Heart right ventricle (tissue), 16 donors: ENCODE results near the gene LILRB2. TPM values are rescaled to one million over a fixed set of nuclear protein-coding genes. Genes with fewer than 3 reads are reported as not detected.

Experiments
- ATAC-seq, 8 donors: fragments of 200-7000 bp; cut with Tn5 transposase; one replicate each; pipeline ENCODE4 v1.9.1; 2020; ENCODE audit warnings: mild to moderate bottlenecking in 8 of 8, moderate library complexity in 8 of 8, moderate number of reproducible peaks in 1 of 8
- DNase-seq, 2 donors: peaks; one replicate each; pipeline ENCODE4 v3.0.0-alpha.2; 2020
- H3K27ac ChIP-seq, 10 donors: fragments of 200-600 bp; sonication (generic) in 2 of 10; one replicate each; pipeline versions ENCODE4 v1.5.0 to v1.8.0; 2020 to 2022; ENCODE audit warnings: mild to moderate bottlenecking in 3 of 10
- H3K27me3 ChIP-seq, 7 donors: fragments of 200-600 bp; one replicate each; pipeline ENCODE4 v1.8.0; 2021 to 2022; ENCODE audit warnings: mild to moderate bottlenecking in 2 of 7
- H3K36me3 ChIP-seq, 9 donors: fragments of 200-600 bp; sonication (generic) in 1 of 9; one replicate each; pipeline versions ENCODE4 v1.5.0 to v1.8.0; 2020 to 2022; ENCODE audit warnings: mild to moderate bottlenecking in 2 of 9
- H3K4me1 ChIP-seq, 9 donors: fragments of 200-600 bp; sonication (generic) in 1 of 9; one replicate each; pipeline versions ENCODE4 v1.5.0 to v1.8.0; 2020 to 2022; ENCODE audit warnings: mild to moderate bottlenecking in 4 of 9
- H3K4me3 ChIP-seq, 10 donors: fragments of 200-600 bp; sonication (generic) in 2 of 10; one replicate each; pipeline versions ENCODE4 v1.5.0 to v1.8.0; 2020 to 2022; ENCODE audit warnings: mild to moderate bottlenecking in 7 of 10, moderate library complexity in 2 of 10
- H3K9me3 ChIP-seq, 11 donors: fragments of 200-600 bp in 10 of 11; sonication (generic) in 2 of 11; one replicate each; pipeline versions ENCODE4 v1.5.0 to v1.8.0; 2013 to 2022; ENCODE audit warnings: mild to moderate bottlenecking in 2 of 11, control low read depth in 1 of 11, moderate library complexity in 1 of 11
- WGBS, 2 donors: extraction: QIAGEN DNeasy Blood & Tissue Kit; methylation state at CpG; one replicate each; pipeline ENCODE4 v1.1.7; 2013; ENCODE audit warnings: inconsistent platforms in 1 of 2; 5-methylcytosine and 5-hydroxymethylcytosine counted together
- intact Hi-C, 10 donors: fragments of 100-400 bp; cut with DNase I; formaldehyde crosslinking; loops; one replicate each; pipeline versions ENCODE4 v1.11.1 to v1.14.2; 2022
- polyA plus RNA-seq, 2 donors: library from polyadenylated mRNA; stranded (reverse); fragments of 200-250 nt; gene quantifications; one replicate each; pipeline ENCODE4 v1.2.3, GENCODE V29; 2013
- total RNA-seq, 10 donors: library from RNA; stranded (reverse); fragmentation: NEBNext Ultra II Directional in 3 of 10; extraction: Animal tissue kit (Norgen Biotek cat#: 25700) in 3 of 10; gene quantifications; one replicate each; pipeline versions ENCODE4 v1.2.1 to v1.2.4, GENCODE V29; 2021 to 2023
- TF ChIP-seq, protein P1 (sequence below), 9 donors: fragments of 200-600 bp; sonication (generic) in 2 of 9; IDR thresholded peaks; one replicate each; pipeline versions ENCODE4 v1.5.0 to v1.8.0; 2021 to 2022; ENCODE audit warnings: antibody characterized with exemption in 9 of 9, mild to moderate bottlenecking in 5 of 9, moderate library complexity in 1 of 9
- donor health status: Arrhythmogenic right ventricular cardiomyopathy.
- donor health status: ischemic (EF 13 %, LVEDD 7.1; RV severe dilation, severe dysfunction).
- donor health status: healthy with polysubstance abuse.
- donor health status: DM: no; HTN: yes; CAD: no.
- donor health status: DM: no; HTN: no; CAD: no.
- donor health status: ischemic (EF 25% LVEDD 6.9; RV normal size, moderate dysfunction).
- donor health status: ischemic (EF 25% LVEDD 5.7; RV mildly dilated, moderate dysfunction).
- donor health status: healthy.
- donor health status: DM: yes; HTN: yes; CAD: no.
- donor health status: Ischemic cardiomyopathy.
- donor health status: ischemic (EF 35%, LVEDD 5.7; RV mildly dilated, moderate dysfunction).
- donor health status: nonischemic (EF 11% LVEDD 7.7; RV severe dilation, severe dysfunction).
- donor health status: DM: yes; HTN: yes; CAD: no.
- donor health status: PGD.
- donor health status: ischemic (EF 29% LVEDD 5.4; RV normal size, mild dysfunction).
- donor health status: nonischemic (EF 23%, LVEDD 6.1; RV moderate dilation, normal function).

LILRB2 gene
- total and polyA plus RNA-seq, 12 donors, result 1.1 to 20.1 (median 2.4) TPM

DNA sequence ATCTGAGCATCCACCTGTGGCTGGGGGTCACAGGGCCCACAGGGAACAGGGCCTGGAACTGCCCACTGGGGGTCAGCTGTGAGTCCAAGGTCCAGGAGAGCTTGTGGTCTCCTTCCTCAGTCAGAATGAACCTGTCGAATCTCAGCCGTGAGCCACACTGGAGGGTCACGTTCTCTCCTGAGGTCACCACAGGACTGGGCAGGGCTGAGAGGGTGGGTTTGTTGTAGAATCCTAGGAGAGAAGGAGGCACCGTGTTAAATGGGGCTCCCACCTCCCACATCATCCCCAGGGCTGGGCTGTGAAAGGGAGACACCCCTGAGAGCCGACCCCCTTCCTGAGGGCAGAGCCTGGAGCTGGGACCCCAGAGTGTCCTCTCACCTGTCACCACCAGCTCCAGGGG lies 30.6 kb upstream of the LILRB2 start:
- DNase-seq (no peak), ATAC-seq (no peak)
- peak overlapping the region in 1 of 10 donors; percentile 87 for H3K27ac ChIP-seq
- TF ChIP-seq, protein P1, sequence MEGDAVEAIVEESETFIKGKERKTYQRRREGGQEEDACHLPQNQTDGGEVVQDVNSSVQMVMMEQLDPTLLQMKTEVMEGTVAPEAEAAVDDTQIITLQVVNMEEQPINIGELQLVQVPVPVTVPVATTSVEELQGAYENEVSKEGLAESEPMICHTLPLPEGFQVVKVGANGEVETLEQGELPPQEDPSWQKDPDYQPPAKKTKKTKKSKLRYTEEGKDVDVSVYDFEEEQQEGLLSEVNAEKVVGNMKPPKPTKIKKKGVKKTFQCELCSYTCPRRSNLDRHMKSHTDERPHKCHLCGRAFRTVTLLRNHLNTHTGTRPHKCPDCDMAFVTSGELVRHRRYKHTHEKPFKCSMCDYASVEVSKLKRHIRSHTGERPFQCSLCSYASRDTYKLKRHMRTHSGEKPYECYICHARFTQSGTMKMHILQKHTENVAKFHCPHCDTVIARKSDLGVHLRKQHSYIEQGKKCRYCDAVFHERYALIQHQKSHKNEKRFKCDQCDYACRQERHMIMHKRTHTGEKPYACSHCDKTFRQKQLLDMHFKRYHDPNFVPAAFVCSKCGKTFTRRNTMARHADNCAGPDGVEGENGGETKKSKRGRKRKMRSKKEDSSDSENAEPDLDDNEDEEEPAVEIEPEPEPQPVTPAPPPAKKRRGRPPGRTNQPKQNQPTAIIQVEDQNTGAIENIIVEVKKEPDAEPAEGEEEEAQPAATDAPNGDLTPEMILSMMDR (IDR thresholded peaks at IDR 0.05), result no peak
- intact Hi-C loops, result no loop called here
- 65 to 77% methylated on average over 5 of the region's 5 CpGs for WGBS, 2 donors
- H3K27me3 ChIP-seq, result peaks cover 0 to 43% (median 33%) of the 10 kb centered on the region in 7 donors
- H3K4me3 ChIP-seq, result peak overlapping the region in 1 of 10 donors; percentile 39
- H3K4me1 ChIP-seq, result peaks cover 0 to 17% (median 0%) of the 10 kb centered on the region in 9 donors
- H3K9me3 ChIP-seq, result no peaks in the 10 kb centered on the region
- H3K36me3 ChIP-seq, result peaks cover 0 to 7% (median 0%) of the 10 kb centered on the region in 9 donors

DNA sequence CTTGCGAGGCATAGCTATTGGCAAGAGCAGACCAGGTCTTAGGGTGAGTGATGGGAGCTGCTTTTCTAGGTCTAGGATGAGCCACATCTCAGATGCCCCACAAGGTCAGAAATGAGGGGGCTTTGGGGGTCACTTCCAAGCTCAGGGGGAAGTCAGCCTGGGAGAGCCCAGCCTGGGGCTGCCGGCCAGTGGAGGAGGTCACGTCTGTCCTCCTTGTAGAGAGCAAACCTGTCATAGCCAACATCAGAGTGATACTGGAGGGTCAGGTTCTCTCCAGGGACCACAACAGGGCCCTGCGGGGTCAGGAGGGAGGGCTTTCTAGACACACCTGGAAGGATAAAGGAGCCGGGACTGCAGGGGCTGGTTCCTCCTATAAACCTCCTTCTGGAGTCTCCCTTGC lies 29.6 kb upstream of the LILRB2 start:
- Histone ChIP-seq H3K4me3 (peak overlapping the region in 1 of 10 donors; percentile 39), H3K36me3 (peaks cover 0 to 7% (median 0%) of the 10 kb centered on the region in 9 donors), H3K9me3 (no peaks in the 10 kb centered on the region), H3K27ac (no peak overlapping the region), H3K27me3 (peaks cover 0 to 45% (median 35%) of the 10 kb centered on the region in 7 donors), H3K4me1 (peaks cover 0 to 14% (median 0%) of the 10 kb centered on the region in 9 donors)
- TF ChIP-seq, protein P1 (IDR thresholded peaks at IDR 0.05), result no peak
- 67 to 78% methylated on average over 5 of the region's 5 CpGs for WGBS, 2 donors
- intact Hi-C loops, result no loop called here
- no peak for ATAC-seq
- no peak for DNase-seq

DNA sequence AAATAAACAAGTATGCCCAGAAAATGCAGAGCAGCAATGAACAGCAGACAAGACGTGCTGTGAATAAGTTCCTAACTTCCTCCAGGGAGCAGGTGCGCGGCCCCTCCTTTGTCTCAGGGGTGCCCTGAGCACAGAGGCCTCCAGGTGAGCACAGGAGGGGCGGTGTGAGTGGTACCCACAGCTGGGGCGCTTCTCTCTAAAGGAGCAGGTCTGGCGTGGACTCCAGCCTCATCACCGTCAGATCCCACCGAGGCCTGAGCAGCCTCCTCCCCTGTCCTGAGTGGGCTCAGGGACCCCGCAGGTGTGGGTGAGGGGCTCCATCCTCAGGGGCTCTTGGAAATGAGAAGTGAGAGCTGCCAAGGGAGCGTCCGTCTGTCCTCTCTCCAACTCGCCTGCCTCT lies 28.9 kb upstream of the LILRB2 start:
- 69% methylated on average over 12 of the region's 12 CpGs for WGBS, 2 donors
- intact Hi-C loops, result no loop called here
- ATAC-seq, result no peak

DNA sequence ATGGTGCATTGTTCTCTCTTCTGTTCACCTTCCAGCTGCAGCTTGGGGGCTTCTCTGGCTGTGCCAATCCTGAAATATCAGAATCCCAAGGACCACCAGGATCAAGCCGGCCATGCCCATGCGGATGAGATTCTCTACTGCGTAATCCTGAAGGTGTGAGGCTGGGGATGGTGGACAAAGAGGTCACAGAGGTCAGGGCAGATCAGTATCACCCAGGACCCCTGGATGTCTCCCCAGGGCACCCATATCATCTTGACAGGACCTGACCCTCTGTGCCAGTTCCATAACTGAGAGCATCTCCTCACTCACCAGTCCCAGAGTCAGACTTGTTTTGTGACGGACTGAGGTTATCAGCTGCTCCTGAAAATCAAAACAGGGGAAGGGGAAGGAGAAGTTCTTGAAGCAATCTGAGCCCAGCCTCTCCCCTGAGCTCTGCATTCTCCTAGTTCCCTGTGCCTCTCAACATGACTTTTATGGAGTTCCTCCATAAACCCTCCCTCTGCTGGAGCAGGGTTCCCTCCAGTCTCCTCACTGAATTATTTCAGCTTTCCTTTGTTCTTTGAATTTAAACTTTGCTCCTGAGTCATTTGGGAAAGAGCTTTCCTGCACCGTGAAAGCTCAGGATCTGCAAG lies 26.6 kb upstream of the LILRB2 start:
- Histone ChIP-seq H3K36me3 (peaks cover 0 to 7% (median 0%) of the 10 kb centered on the region in 9 donors), H3K4me1 (peaks cover 0 to 32% (median 0%) of the 10 kb centered on the region in 9 donors), H3K9me3 (no peaks in the 10 kb centered on the region), H3K27me3 (peaks cover 0 to 39% (median 25%) of the 10 kb centered on the region in 7 donors), H3K4me3 (no peak overlapping the region), H3K27ac (no peak overlapping the region)
- DNase-seq (no peak), ATAC-seq (no peak)
- 86 to 88% methylated on average over 5 of the region's 5 CpGs for WGBS, 2 donors
- TF ChIP-seq, protein P1 (IDR thresholded peaks at IDR 0.05), result no peak
- intact Hi-C loops, result no loop called here

More for the DNA sequence above, 28.9 kb upstream of the LILRB2 start:
- Histone ChIP-seq H3K9me3 (no peaks in the 10 kb centered on the region), H3K27ac (no peak overlapping the region), H3K4me1 (peaks cover 0 to 20% (median 0%) of the 10 kb centered on the region in 9 donors), H3K4me3 (peak overlapping the region in 1 of 10 donors; percentile 39), H3K27me3 (peaks cover 0 to 49% (median 35%) of the 10 kb centered on the region in 7 donors), H3K36me3 (peaks cover 0 to 7% (median 0%) of the 10 kb centered on the region in 9 donors)
- no peak for DNase-seq
- TF ChIP-seq, protein P1 (IDR thresholded peaks at IDR 0.05), result no peak
